Mononuclear cell (primary cell): Measurements from ENCODE around the gene EFHD1. TPM values are rescaled to one million over a fixed set of nuclear protein-coding genes. Genes with fewer than 3 reads are reported as not detected.

Source experiments
- H3K27me3 ChIP-seq: 2 replicates; pipeline ENCODE4 v1.6.0; 2011; ENCODE audit warnings: low read length, control low read depth; ENCODE audit not compliant: insufficient read depth
- H3K4me1 ChIP-seq: 2 replicates; pipeline ENCODE4 v1.5.1; 2011; ENCODE audit warnings: mild to moderate bottlenecking, low read length, control low read depth; ENCODE audit not compliant: insufficient read depth
- H3K4me3 ChIP-seq: 2 replicates; pipeline ENCODE4 v1.5.1; 2011; ENCODE audit warnings: mild to moderate bottlenecking, low read length, moderate library complexity
- H3K9me3 ChIP-seq: 2 replicates; pipeline ENCODE4 v1.5.1; 2011; ENCODE audit warnings: low read depth, mild to moderate bottlenecking, control low read depth, low read length
- total RNA-seq: library from RNA; depleted of rRNA; stranded (reverse); fragments of >200 nt; gene quantifications from one replicate; pipeline ENCODE4 v1.2.3, GENCODE V29; 2012

Gene EFHD1
- total RNA-seq, 1 donor: 0.42 TPM

DNA sequence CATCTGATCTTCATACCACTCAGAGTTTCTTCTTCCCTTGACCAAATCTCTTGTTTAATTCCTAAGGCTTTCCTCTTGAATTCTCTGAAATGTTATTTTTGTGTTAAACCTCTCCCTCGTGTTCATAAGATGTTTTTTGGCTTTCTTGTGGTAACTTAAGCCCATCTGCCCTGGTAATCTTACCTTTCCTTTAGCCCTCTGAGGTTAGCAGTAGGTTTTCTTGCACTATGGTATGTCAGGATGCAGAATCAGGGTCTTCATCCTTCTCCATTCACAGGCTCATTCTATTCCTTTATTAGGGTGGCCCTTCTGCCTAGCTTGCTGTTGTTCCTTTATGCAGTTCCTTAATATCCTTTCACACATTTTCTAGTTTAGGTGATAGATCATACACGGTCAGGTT, 87.9 kb downstream of the EFHD1 start:
- Histone ChIP-seq H3K4me3 (no peak overlapping the region), H3K27me3 (no peaks in the 10 kb centered on the region), H3K4me1 (peaks cover 20% of the 10 kb centered on the region), H3K9me3 (no peaks in the 10 kb centered on the region)

DNA sequence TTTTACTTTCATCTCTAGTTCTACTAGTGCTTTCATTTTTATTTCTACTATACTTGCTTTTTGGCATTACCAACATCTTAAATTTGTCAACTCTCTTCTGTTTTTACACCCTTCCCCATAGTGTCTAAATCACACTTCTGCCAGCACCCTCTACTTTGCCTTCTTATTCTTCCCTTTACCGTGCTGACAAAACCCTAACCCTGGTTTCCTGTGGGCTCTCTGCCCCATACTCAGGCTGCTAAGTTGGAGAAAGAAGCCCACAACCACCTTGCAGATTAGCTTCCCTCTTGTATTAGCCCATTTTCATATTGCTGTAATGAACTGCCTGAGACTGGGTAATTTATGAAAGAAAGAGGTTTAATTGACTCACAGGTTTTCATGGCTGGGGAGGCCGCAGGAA, 88.5 kb downstream of the EFHD1 start:
- no peaks in the 10 kb centered on the region for H3K9me3 ChIP-seq
- H3K4me1 ChIP-seq: peaks cover 20% of the 10 kb centered on the region
- H3K27me3 ChIP-seq: no peaks in the 10 kb centered on the region
- no peak overlapping the region for H3K4me3 ChIP-seq

GRCh38 chr2:232723027-232723426, 89.6 kb downstream of the EFHD1 start:
- Histone ChIP-seq H3K9me3 (no peaks in the 10 kb centered on the region), H3K4me3 (no peak overlapping the region), H3K27me3 (no peaks in the 10 kb centered on the region), H3K4me1 (peaks cover 20% of the 10 kb centered on the region)

GRCh38 chr2:232728785-232729184, 95.4 kb downstream of the EFHD1 start:
- no peaks in the 10 kb centered on the region for H3K4me1 ChIP-seq
- no peaks in the 10 kb centered on the region for H3K9me3 ChIP-seq
- H3K4me3 ChIP-seq: no peak overlapping the region
- no peaks in the 10 kb centered on the region for H3K27me3 ChIP-seq

DNA sequence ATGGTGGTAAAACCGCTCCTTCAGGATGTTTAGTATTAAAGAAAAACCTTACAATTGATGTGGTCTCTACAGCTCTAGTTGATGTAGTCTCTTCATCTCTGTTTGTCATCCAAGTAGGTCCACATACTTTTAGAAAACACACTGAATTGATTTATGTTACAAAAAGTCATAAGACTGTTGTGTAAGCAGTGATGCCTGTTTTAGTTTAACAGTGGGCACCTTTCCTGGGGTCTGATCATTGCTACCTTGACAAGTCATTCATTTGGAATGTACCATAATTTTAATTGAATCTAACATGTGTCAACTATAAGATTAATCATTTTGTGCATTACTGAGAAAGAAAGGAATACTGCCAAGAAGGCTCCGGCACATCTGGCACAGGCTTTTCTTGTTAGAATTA, 98.1 kb downstream of the EFHD1 start:
- H3K27me3 ChIP-seq: no peaks in the 10 kb centered on the region
- no peaks in the 10 kb centered on the region for H3K9me3 ChIP-seq
- H3K4me1 ChIP-seq: no peaks in the 10 kb centered on the region
- no peak overlapping the region for H3K4me3 ChIP-seq

Other genes with a start within 250 kb of the EFHD1 start
- gene ALPG, start 226.8 kb upstream of the EFHD1 start, total RNA-seq: not detected
- not detected for gene ALPI, start 177.5 kb upstream of the EFHD1 start, total RNA-seq
- not detected for gene ECEL1, start 145.8 kb upstream of the EFHD1 start, total RNA-seq
- gene PRSS56, start 113.2 kb upstream of the EFHD1 start, total RNA-seq: not detected
- not detected for gene CHRND, start 107.4 kb upstream of the EFHD1 start, total RNA-seq
- gene CHRNG, start 93.9 kb upstream of the EFHD1 start, total RNA-seq: not detected
- 23.7 TPM for gene TIGD1, start 83.0 kb upstream of the EFHD1 start, total RNA-seq
- gene EIF4E2, start 82.9 kb upstream of the EFHD1 start, total RNA-seq: 50.1 TPM
- 59.7 TPM for gene GIGYF2, start 63.7 kb downstream of the EFHD1 start, total RNA-seq
- gene KCNJ13, start 143.0 kb downstream of the EFHD1 start, total RNA-seq: not detected
- gene SNORC, start 236.7 kb downstream of the EFHD1 start, total RNA-seq: under 0.01 TPM